Vagina (tissue), 2 donors: Measurements from ENCODE around the gene NLRC4.
"Not testable (repeated sequence)": the region's sequence is repeated elsewhere in the genome, so short reads cannot be mapped to it uniquely, and the experiment has no call there.

Experiments used
- CTCF ChIP-seq, 3 experiments: fragments of 450-650 bp in 2 of 3; fragments of 200-600 bp in 1 of 3; sonication (generic) in 1 of 3; IDR thresholded peaks; one replicate each; pipeline ENCODE4 v1.5.1; 2017 to 2019; ENCODE audit warnings: antibody characterized with exemption in 3 of 3, mild to moderate bottlenecking in 2 of 3, moderate library complexity in 2 of 3
- POLR2A ChIP-seq, 2 donors: fragments of 450-650 bp; IDR thresholded peaks; one replicate each; pipeline ENCODE4 v1.6.1; 2017; ENCODE audit warnings: antibody characterized with exemption in 2 of 2, mild to moderate bottlenecking in 2 of 2, moderate library complexity in 2 of 2

GRCh38 chr2:32203428-32203827, 61.3 kb downstream of the NLRC4 start:
- TF ChIP-seq CTCF, POLR2A (IDR thresholded peaks at IDR 0.05): not testable (repeated sequence)
